Mesenchymal stem cell (in vitro differentiated cells and primary cell): ENCODE results near the gene ZNF710.

Experiments used
- DNase-seq: peaks from one replicate; pipeline ENCODE4 v3.0.0-alpha.2; 2013
- H2AFZ ChIP-seq: one replicate; pipeline ENCODE4 v1.6.1; 2013; ENCODE audit warnings: low read depth, mild to moderate bottlenecking, control low read depth, inconsistent platforms, low read length, moderate library complexity
- H2AK5ac ChIP-seq: 2 replicates; pipeline ENCODE4 v1.6.1; 2013; ENCODE audit warnings: low read length, moderate library complexity, mild to moderate bottlenecking, inconsistent platforms; ENCODE audit not compliant: severe bottlenecking
- H2BK120ac ChIP-seq: one replicate; pipeline ENCODE4 v1.6.1; 2013; ENCODE audit warnings: low read depth, mild to moderate bottlenecking, inconsistent platforms, low read length, moderate library complexity
- H2BK12ac ChIP-seq, 2 experiments: one replicate each; pipeline ENCODE4 v1.6.1; 2013; ENCODE audit warnings: inconsistent platforms in 2 of 2, low read length in 2 of 2, mild to moderate bottlenecking in 2 of 2, moderate library complexity in 2 of 2, control low read depth in 1 of 2
- H2BK15ac ChIP-seq: one replicate; pipeline ENCODE4 v1.6.1; 2013; ENCODE audit warnings: mild to moderate bottlenecking, low read depth, inconsistent platforms; ENCODE audit not compliant: poor library complexity, severe bottlenecking
- H2BK5ac ChIP-seq: 2 replicates; pipeline ENCODE4 v1.6.1; 2013; ENCODE audit warnings: low read depth, mild to moderate bottlenecking, low read length, control low read depth, inconsistent platforms; ENCODE audit not compliant: poor library complexity, severe bottlenecking
- H3K14ac ChIP-seq, 2 experiments: one replicate each; pipeline ENCODE4 v1.6.1; 2013; ENCODE audit warnings: inconsistent platforms in 2 of 2, low read length in 2 of 2, control low read depth in 1 of 2, mild to moderate bottlenecking in 1 of 2, moderate library complexity in 1 of 2
- H3K18ac ChIP-seq, 2 experiments: one replicate each; pipeline ENCODE4 v1.6.1; 2013; ENCODE audit warnings: inconsistent platforms in 2 of 2, low read length in 2 of 2, control low read depth in 1 of 2, low read depth in 1 of 2, mild to moderate bottlenecking in 1 of 2
- H3K23ac ChIP-seq, 2 experiments: one replicate each; pipeline ENCODE4 v1.6.1; 2013; ENCODE audit warnings: inconsistent platforms in 2 of 2, low read length in 2 of 2, mild to moderate bottlenecking in 2 of 2, moderate library complexity in 2 of 2, control low read depth in 1 of 2
- H3K27ac ChIP-seq: 2 replicates; pipeline ENCODE4 v1.5.1; 2013; ENCODE audit warnings: mild to moderate bottlenecking, moderate library complexity, low read length, control low read depth, inconsistent platforms; ENCODE audit not compliant: poor library complexity, severe bottlenecking
- H3K27me3 ChIP-seq, 2 experiments: 2 replicates each; pipeline versions ENCODE4 v1.6.1 to v1.7.0; 2013; ENCODE audit warnings: low read length in 2 of 2, mild to moderate bottlenecking in 2 of 2, moderate library complexity in 2 of 2, control low read depth in 1 of 2, inconsistent platforms in 1 of 2; ENCODE audit not compliant: control insufficient read depth in 1 of 2, insufficient read depth in 1 of 2
- H3K36me3 ChIP-seq, 2 experiments: 2 replicates each; pipeline versions ENCODE4 v1.6.1 to v1.7.0; 2013; ENCODE audit warnings: low read length in 2 of 2, control low read depth in 1 of 2, inconsistent platforms in 1 of 2, low read depth in 1 of 2, mild to moderate bottlenecking in 1 of 2; ENCODE audit not compliant: insufficient read depth in 2 of 2, control insufficient read depth in 1 of 2
- H3K4ac ChIP-seq, 2 experiments: one replicate each; pipeline ENCODE4 v1.6.1; 2013; ENCODE audit warnings: inconsistent platforms in 2 of 2, low read length in 2 of 2, mild to moderate bottlenecking in 2 of 2, moderate library complexity in 2 of 2, control low read depth in 1 of 2, low read depth in 1 of 2
- H3K4me1 ChIP-seq: 2 replicates; pipeline ENCODE4 v1.6.1; 2013; ENCODE audit warnings: low read depth, low read length, control low read depth; ENCODE audit not compliant: control insufficient read depth, insufficient read depth
- H3K4me2 ChIP-seq: 2 replicates; pipeline ENCODE4 v1.6.1; 2013; ENCODE audit warnings: low read length, mild to moderate bottlenecking, inconsistent platforms; ENCODE audit not compliant: poor library complexity, severe bottlenecking
- H3K4me3 ChIP-seq, 2 experiments: 2 replicates each; pipeline versions ENCODE4 v1.5.1 to v1.7.0; 2013; ENCODE audit warnings: low read length in 2 of 2, mild to moderate bottlenecking in 2 of 2, control low read depth in 1 of 2, low read depth in 1 of 2; ENCODE audit not compliant: insufficient read depth in 1 of 2
- H3K79me1 ChIP-seq: replicated peaks from 2 replicates; pipeline ENCODE4 v1.6.1; 2013; ENCODE audit warnings: mild to moderate bottlenecking, control low read depth, low read length, inconsistent platforms; ENCODE audit not compliant: poor library complexity, severe bottlenecking
- H3K9ac ChIP-seq: 2 replicates; pipeline ENCODE4 v1.7.0; 2013; ENCODE audit warnings: mild to moderate bottlenecking, low read length, moderate library complexity
- H3K9me3 ChIP-seq: 2 replicates; pipeline ENCODE4 v1.7.0; 2013; ENCODE audit warnings: mild to moderate bottlenecking, low read length; ENCODE audit not compliant: control insufficient read depth
- H4K8ac ChIP-seq: one replicate; pipeline ENCODE4 v1.6.1; 2013; ENCODE audit warnings: inconsistent platforms, mild to moderate bottlenecking, low read length, moderate library complexity
- H4K91ac ChIP-seq: one replicate; pipeline ENCODE4 v1.6.1; 2013; ENCODE audit warnings: mild to moderate bottlenecking, low read length, inconsistent platforms
- WGBS: methylation state at CpG from one replicate; pipeline ENCODE4 v1.1.7; 2013; ENCODE audit warnings: mixed read lengths; 5-methylcytosine and 5-hydroxymethylcytosine counted together

The ZNF710 gene

DNA sequence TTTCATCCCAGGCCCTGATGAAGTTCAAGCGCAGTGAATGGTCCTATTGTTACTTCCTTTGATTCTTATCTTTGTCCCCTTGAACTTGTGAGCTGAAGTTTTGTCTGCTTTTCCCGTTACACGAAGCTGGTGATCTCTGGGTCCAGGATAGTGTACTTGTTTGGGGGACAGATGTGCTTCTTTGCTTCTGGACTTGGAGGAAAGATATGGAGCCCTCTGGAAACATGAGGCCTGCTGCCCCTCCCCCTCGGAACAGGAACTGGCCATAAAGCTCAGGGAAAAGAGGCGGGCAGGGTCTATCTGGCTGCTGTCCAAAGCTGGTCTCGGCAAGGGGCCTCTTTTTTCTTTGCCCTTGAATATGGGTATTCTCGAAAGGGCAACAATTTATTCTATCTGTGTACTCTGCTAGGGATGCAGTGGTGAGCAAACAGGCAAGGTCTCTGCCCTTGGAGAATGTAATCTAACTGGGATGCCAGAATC is 53.5 kb downstream of the ZNF710 start:
- 58% methylated on average over 7 of the region's 7 CpGs for WGBS
- H3K36me3 ChIP-seq = peaks cover 0 to 11% of the 10 kb centered on the region in 2 experiments

GRCh38 chr15:90055182-90055581 is 54.1 kb downstream of the ZNF710 start:
- peaks cover 22% of the 10 kb centered on the region for H3K4me1 ChIP-seq
- no peak overlapping the region for H2AK5ac ChIP-seq
- no peak overlapping the region for H3K4me3 ChIP-seq
- H3K9me3 ChIP-seq = no peaks in the 10 kb centered on the region
- H2BK12ac ChIP-seq = no peak overlapping the region
- no peak overlapping the region for H4K8ac ChIP-seq
- H3K14ac ChIP-seq = no peak overlapping the region
- no peak overlapping the region for H3K4ac ChIP-seq
- WGBS = 96% methylated on average over 7 of the region's 7 CpGs
- no peaks in the 10 kb centered on the region for H3K27me3 ChIP-seq
- no peak overlapping the region for H2BK120ac ChIP-seq
- H3K36me3 ChIP-seq = peaks cover 0 to 7% of the 10 kb centered on the region in 2 experiments
- H3K27ac ChIP-seq = no peak overlapping the region
- no peak overlapping the region for H4K91ac ChIP-seq
- no peak for DNase-seq
- H2AFZ ChIP-seq = no peak overlapping the region
- H2BK5ac ChIP-seq = no peak overlapping the region
- H3K4me2 ChIP-seq = no peak overlapping the region
- H2BK15ac ChIP-seq = no peak overlapping the region
- no peak overlapping the region for H3K23ac ChIP-seq
- H3K79me1 ChIP-seq = peaks cover 43% of the 10 kb centered on the region
- H3K18ac ChIP-seq = no peak overlapping the region
- no peak overlapping the region for H3K9ac ChIP-seq

More for the DNA sequence above, 53.5 kb downstream of the ZNF710 start:
- Histone ChIP-seq H3K9ac (no peak overlapping the region), H3K4me2 (no peak overlapping the region), H3K23ac (no peak overlapping the region), H2BK15ac (no peak overlapping the region), H4K8ac (no peak overlapping the region), H4K91ac (no peak overlapping the region), H2AK5ac (no peak overlapping the region), H3K27me3 (no peaks in the 10 kb centered on the region), H3K4me3 (no peak overlapping the region), H3K79me1 (peaks cover 47% of the 10 kb centered on the region), H3K14ac (no peak overlapping the region), H2AFZ (no peak overlapping the region), H2BK12ac (no peak overlapping the region), H2BK5ac (no peak overlapping the region), H3K4ac (no peak overlapping the region), H3K4me1 (peaks cover 20% of the 10 kb centered on the region), H3K9me3 (no peaks in the 10 kb centered on the region), H3K18ac (no peak overlapping the region), H2BK120ac (no peak overlapping the region), H3K27ac (no peak overlapping the region)
- no peak for DNase-seq

- H4K91ac ChIP-seq = no peak overlapping the region
- peaks cover 1 to 6% of the 10 kb centered on the region in 2 experiments for H3K36me3 ChIP-seq
- peaks cover 41% of the 10 kb centered on the region for H3K79me1 ChIP-seq
- no peak overlapping the region for H2BK12ac ChIP-seq
- H3K14ac ChIP-seq = no peak overlapping the region
- no peaks in the 10 kb centered on the region for H3K27me3 ChIP-seq
- H2BK120ac ChIP-seq = no peak overlapping the region
- H4K8ac ChIP-seq = no peak overlapping the region
- H3K18ac ChIP-seq = no peak overlapping the region
- H3K9ac ChIP-seq = no peak overlapping the region
- H3K27ac ChIP-seq = no peak overlapping the region
- no peak overlapping the region for H2BK5ac ChIP-seq
- no peak overlapping the region for H3K4me2 ChIP-seq
- H3K4me1 ChIP-seq = peaks cover 25% of the 10 kb centered on the region
- H3K4ac ChIP-seq = no peak overlapping the region
- no peak for DNase-seq
- no peak overlapping the region for H3K23ac ChIP-seq
- no peak overlapping the region for H3K4me3 ChIP-seq
- H3K9me3 ChIP-seq = no peaks in the 10 kb centered on the region
- WGBS = 94% methylated on average over 7 of the region's 7 CpGs
- no peak overlapping the region for H2AK5ac ChIP-seq
- no peak overlapping the region for H2AFZ ChIP-seq
- H2BK15ac ChIP-seq = no peak overlapping the region
These were observed 55.4 kb downstream of the ZNF710 start for GRCh38 chr15:90056529-90056928.

GRCh38 chr15:90058308-90058707 is 57.2 kb downstream of the ZNF710 start:
- H3K4me3 ChIP-seq = no peak overlapping the region
- H3K4me2 ChIP-seq = no peak overlapping the region
- no peak for DNase-seq
- H3K14ac ChIP-seq = no peak overlapping the region
- no peak overlapping the region for H3K4ac ChIP-seq
- no peak overlapping the region for H3K9ac ChIP-seq
- peaks cover 44% of the 10 kb centered on the region for H3K79me1 ChIP-seq
- H2BK120ac ChIP-seq = no peak overlapping the region
- no peaks in the 10 kb centered on the region for H3K9me3 ChIP-seq
- H2BK5ac ChIP-seq = no peak overlapping the region
- H4K8ac ChIP-seq = no peak overlapping the region
- peak overlapping the region in 1 of 2 experiments; percentile 60 for H2BK12ac ChIP-seq
- H3K36me3 ChIP-seq = peaks cover 5 to 6% of the 10 kb centered on the region in 2 experiments
- no peak overlapping the region for H2AFZ ChIP-seq
- no peak overlapping the region for H3K18ac ChIP-seq
- no peak overlapping the region for H4K91ac ChIP-seq
- H2BK15ac ChIP-seq = no peak overlapping the region
- H3K27me3 ChIP-seq = no peaks in the 10 kb centered on the region
- no peak overlapping the region for H2AK5ac ChIP-seq
- no peak overlapping the region for H3K23ac ChIP-seq
- WGBS = 100% methylated on average over 3 of the region's 4 CpGs
- no peak overlapping the region for H3K27ac ChIP-seq
- H3K4me1 ChIP-seq = peaks cover 37% of the 10 kb centered on the region
